ENCODE measurements around the gene DCHS2. TPM values are rescaled to one million over a fixed set of nuclear protein-coding genes. Genes with fewer than 3 reads are reported as not detected.

DCHS2 gene
- total RNA-seq, 4 donors from 2014 or later, result 0.26 to 0.93 (median 0.58) TPM

DNA sequence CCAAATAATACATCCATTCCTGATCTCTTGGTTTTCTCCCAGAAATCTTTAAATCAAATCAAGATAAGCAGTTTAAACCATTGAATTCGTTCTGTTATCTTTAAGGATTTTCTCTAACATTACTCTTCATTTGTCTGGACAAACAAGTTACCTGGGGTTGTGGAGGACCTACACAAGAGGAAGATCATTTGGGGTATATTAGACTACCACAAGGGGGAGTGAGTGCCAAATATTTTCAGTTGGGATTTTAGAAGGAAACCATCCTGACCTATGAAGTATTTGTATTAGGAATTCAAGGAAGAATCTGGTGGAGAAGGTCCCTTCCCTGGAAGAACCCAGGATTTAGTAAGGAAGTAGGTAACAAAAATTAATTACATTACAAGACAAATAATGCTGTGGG is 12.0 kb upstream of the DCHS2 start:
- Histone ChIP-seq H3K4me1 (peaks cover 12% of the 10 kb centered on the region), H3K4me3 (no peak overlapping the region), H3K9me3 (no peaks in the 10 kb centered on the region), H3K27ac (no peak overlapping the region), H3K36me3 (no peaks in the 10 kb centered on the region), H3K27me3 (peaks cover 5% of the 10 kb centered on the region)
- TF ChIP-seq, protein P1, sequence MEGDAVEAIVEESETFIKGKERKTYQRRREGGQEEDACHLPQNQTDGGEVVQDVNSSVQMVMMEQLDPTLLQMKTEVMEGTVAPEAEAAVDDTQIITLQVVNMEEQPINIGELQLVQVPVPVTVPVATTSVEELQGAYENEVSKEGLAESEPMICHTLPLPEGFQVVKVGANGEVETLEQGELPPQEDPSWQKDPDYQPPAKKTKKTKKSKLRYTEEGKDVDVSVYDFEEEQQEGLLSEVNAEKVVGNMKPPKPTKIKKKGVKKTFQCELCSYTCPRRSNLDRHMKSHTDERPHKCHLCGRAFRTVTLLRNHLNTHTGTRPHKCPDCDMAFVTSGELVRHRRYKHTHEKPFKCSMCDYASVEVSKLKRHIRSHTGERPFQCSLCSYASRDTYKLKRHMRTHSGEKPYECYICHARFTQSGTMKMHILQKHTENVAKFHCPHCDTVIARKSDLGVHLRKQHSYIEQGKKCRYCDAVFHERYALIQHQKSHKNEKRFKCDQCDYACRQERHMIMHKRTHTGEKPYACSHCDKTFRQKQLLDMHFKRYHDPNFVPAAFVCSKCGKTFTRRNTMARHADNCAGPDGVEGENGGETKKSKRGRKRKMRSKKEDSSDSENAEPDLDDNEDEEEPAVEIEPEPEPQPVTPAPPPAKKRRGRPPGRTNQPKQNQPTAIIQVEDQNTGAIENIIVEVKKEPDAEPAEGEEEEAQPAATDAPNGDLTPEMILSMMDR (IDR thresholded peaks at IDR 0.05), result peak in 1 of 2 donors; percentile 21
- no peak for TF ChIP-seq POLR2A (IDR thresholded peaks at IDR 0.05)
- DNase-seq (ENCODE audit: low spot score in 2 of 2), result no peak
- WGBS, result 37% methylated on average over 1 of the region's 1 CpG

DNA sequence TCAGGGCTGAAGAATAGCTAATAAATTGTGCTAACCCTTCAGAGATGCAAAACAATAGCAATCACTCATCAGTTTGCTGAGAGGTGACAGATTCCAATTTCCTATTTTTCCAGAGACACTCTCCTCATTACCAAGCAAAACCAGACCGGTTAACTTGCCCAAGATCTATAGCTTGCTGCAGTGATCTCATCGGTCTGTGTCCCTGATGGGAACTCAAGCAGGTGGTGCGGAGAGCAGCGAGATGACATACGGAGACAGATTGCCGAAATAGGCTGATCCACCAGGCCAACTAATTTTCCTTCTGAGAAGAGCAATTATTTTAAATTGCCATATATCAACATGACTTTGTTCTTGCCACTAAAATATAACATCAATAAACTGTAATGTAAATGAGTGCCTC is 10.5 kb upstream of the DCHS2 start:
- WGBS, result 84% methylated on average over 6 of the region's 6 CpGs

GRCh38 chr4:154497889-154498288 is 6.3 kb upstream of the DCHS2 start:
- H3K27me3 ChIP-seq, result peaks cover 20% of the 10 kb centered on the region
- no peaks in the 10 kb centered on the region for H3K9me3 ChIP-seq
- no peak for DNase-seq (ENCODE audit: low spot score in 2 of 2)
- H3K4me1 ChIP-seq, result no peaks in the 10 kb centered on the region
- 52% methylated on average over 5 of the region's 5 CpGs for WGBS
- no peak overlapping the region for H3K27ac ChIP-seq
- no peak overlapping the region for H3K4me3 ChIP-seq
- H3K36me3 ChIP-seq, result no peaks in the 10 kb centered on the region
- TF ChIP-seq POLR2AphosphoS5 (IDR thresholded peaks at IDR 0.05) (no peak), EP300 (IDR thresholded peaks at IDR 0.05) (no peak), POLR2A (IDR thresholded peaks at IDR 0.05) (no peak)
- TF ChIP-seq, protein P1 (IDR thresholded peaks at IDR 0.05), result no peak

More for the DNA sequence above, 10.5 kb upstream of the DCHS2 start:
- TF ChIP-seq, protein P1 (IDR thresholded peaks at IDR 0.05), result no peak
- TF ChIP-seq POLR2AphosphoS5 (IDR thresholded peaks at IDR 0.05) (no peak), POLR2A (IDR thresholded peaks at IDR 0.05) (no peak), EP300 (IDR thresholded peaks at IDR 0.05) (no peak)
- H3K27me3 ChIP-seq, result peaks cover 7% of the 10 kb centered on the region
- H3K27ac ChIP-seq, result no peak overlapping the region
- no peaks in the 10 kb centered on the region for H3K36me3 ChIP-seq
- no peak overlapping the region for H3K4me3 ChIP-seq
- H3K4me1 ChIP-seq, result peaks cover 12% of the 10 kb centered on the region
- H3K9me3 ChIP-seq, result no peaks in the 10 kb centered on the region
- DNase-seq (ENCODE audit: low spot score in 2 of 2), result no peak

DNA sequence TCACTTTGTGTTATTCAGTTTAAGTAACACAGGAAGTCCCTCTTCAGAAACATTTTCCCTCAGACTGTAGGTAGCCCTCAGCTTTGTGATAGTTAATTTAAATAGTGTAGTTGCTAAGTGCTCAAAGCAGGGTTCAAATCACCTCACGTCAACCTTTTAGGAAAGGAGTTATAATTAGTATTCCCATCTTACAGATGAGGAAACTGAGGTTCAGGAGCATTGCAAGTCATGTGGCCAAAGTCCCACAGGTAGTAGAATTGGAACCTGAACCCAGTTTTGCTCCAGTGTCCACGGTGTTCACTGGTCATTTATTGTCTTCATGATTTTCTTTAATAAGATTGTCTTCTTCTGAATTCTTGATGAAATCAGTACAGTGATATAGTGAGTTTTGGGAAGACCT is 4.3 kb upstream of the DCHS2 start:
- Histone ChIP-seq H3K36me3 (no peaks in the 10 kb centered on the region), H3K27ac (no peak overlapping the region), H3K4me1 (peaks cover 15% of the 10 kb centered on the region), H3K4me3 (no peak overlapping the region), H3K27me3 (peaks cover 37% of the 10 kb centered on the region), H3K9me3 (no peaks in the 10 kb centered on the region)
- TF ChIP-seq POLR2A (IDR thresholded peaks at IDR 0.05) (no peak), POLR2AphosphoS5 (IDR thresholded peaks at IDR 0.05) (no peak), EP300 (IDR thresholded peaks at IDR 0.05) (no peak)
- TF ChIP-seq, protein P1 (IDR thresholded peaks at IDR 0.05), result no peak
- WGBS, result 93% methylated on average over 2 of the region's 2 CpGs
- no peak for DNase-seq (ENCODE audit: low spot score in 2 of 2)

GRCh38 chr4:154492288-154492687 is 689 bp upstream of the DCHS2 start:
- Histone ChIP-seq H3K9me3 (no peaks in the 10 kb centered on the region), H3K36me3 (no peaks in the 10 kb centered on the region), H3K4me3 (peak overlapping the region; percentile 48), H3K27ac (no peak overlapping the region), H3K4me1 (peaks cover 25% of the 10 kb centered on the region), H3K27me3 (peaks cover 57% of the 10 kb centered on the region)
- DNase-seq (ENCODE audit: low spot score in 2 of 2), result no peak
- TF ChIP-seq POLR2AphosphoS5 (IDR thresholded peaks at IDR 0.05), result no peak
- TF ChIP-seq EP300 (IDR thresholded peaks at IDR 0.05), result no peak
- TF ChIP-seq, protein P1 (IDR thresholded peaks at IDR 0.05), result no peak
- no peak for TF ChIP-seq POLR2A (IDR thresholded peaks at IDR 0.05)
- WGBS, result 7% methylated on average over 10 of the region's 16 CpGs

All from suprapubic skin (tissue), 4 donors.